Gastroesophageal sphincter (tissue), 4 donors: ENCODE measurements around the gene BTBD6. TPM values are rescaled to one million over a fixed set of nuclear protein-coding genes. Genes with fewer than 3 reads are reported as not detected.

Source experiments
- ATAC-seq: fragments of 150-250 bp; one replicate; pipeline ENCODE4 v1.9.1; 2016; ENCODE audit warnings: mild to moderate bottlenecking, moderate library complexity
- H3K27ac ChIP-seq, 4 donors: fragments of 200-600 bp; sonication (generic) in 3 of 4; 1 replicate in 3 of 4; 2 replicates in 1 of 4; pipeline ENCODE4 v1.5.1; 2016 to 2019
- H3K27me3 ChIP-seq: fragments of 200-600 bp; sonication (generic); one replicate; pipeline ENCODE4 v1.5.1; 2019
- H3K36me3 ChIP-seq, 2 donors: fragments of 200-600 bp; sonication (generic); one replicate each; pipeline ENCODE4 v1.5.1; 2019; ENCODE audit warnings: control low read depth in 1 of 2
- H3K4me1 ChIP-seq, 3 donors: fragments of 200-600 bp; sonication (generic); 1 replicate in 2 of 3; 2 replicates in 1 of 3; pipeline ENCODE4 v1.5.1; 2016 to 2019; ENCODE audit warnings: control low read depth in 2 of 3
- H3K4me3 ChIP-seq, 2 donors: fragments of 200-600 bp; sonication (generic); one replicate each; pipeline ENCODE4 v1.5.1; 2019; ENCODE audit warnings: mild to moderate bottlenecking in 1 of 2, moderate library complexity in 1 of 2
- H3K9me3 ChIP-seq, 3 donors: fragments of 200-600 bp; sonication (generic); one replicate each; pipeline ENCODE4 v1.5.1; 2017 to 2019; ENCODE audit warnings: control low read depth in 2 of 3
- EP300 ChIP-seq: sonication (generic); formaldehyde crosslinking; IDR thresholded peaks from one replicate; pipeline ENCODE4 v1.6.1; 2017; ENCODE audit warnings: antibody characterized with exemption, mild to moderate bottlenecking
- POLR2A ChIP-seq, 2 donors: fragments of 450-650 bp; IDR thresholded peaks; one replicate each; pipeline ENCODE4 v1.6.1; 2017; ENCODE audit warnings: antibody characterized with exemption in 2 of 2, mild to moderate bottlenecking in 2 of 2, moderate library complexity in 1 of 2
- POLR2AphosphoS5 ChIP-seq: sonication (generic); formaldehyde crosslinking; IDR thresholded peaks from one replicate; pipeline ENCODE4 v1.6.1; 2017; ENCODE audit warnings: antibody characterized with exemption
- WGBS, 2 donors: methylation state at CpG; one replicate each; pipeline ENCODE4 v1.1.5; 2018; ENCODE audit warnings: low coverage in 1 of 2; 5-methylcytosine and 5-hydroxymethylcytosine counted together
- total RNA-seq, 4 donors: library from RNA; depleted of rRNA; stranded (reverse); fragments of >200 nt; gene quantifications; one replicate each; pipeline ENCODE4 v1.1.0, GENCODE V29; 2016
- TF ChIP-seq, protein P1 (sequence below), 4 experiments: fragments of 200-600 bp in 2 of 4; fragments of 450-650 bp in 2 of 4; sonication (generic) in 1 of 4; IDR thresholded peaks; one replicate each; pipeline ENCODE4 v1.5.1; 2017 to 2019; ENCODE audit warnings: antibody characterized with exemption in 4 of 4, mild to moderate bottlenecking in 2 of 4, moderate library complexity in 2 of 4

The BTBD6 gene
- total RNA-seq, 4 donors from 2014 or later, result 50.9 to 80.7 (median 66.1) TPM

DNA sequence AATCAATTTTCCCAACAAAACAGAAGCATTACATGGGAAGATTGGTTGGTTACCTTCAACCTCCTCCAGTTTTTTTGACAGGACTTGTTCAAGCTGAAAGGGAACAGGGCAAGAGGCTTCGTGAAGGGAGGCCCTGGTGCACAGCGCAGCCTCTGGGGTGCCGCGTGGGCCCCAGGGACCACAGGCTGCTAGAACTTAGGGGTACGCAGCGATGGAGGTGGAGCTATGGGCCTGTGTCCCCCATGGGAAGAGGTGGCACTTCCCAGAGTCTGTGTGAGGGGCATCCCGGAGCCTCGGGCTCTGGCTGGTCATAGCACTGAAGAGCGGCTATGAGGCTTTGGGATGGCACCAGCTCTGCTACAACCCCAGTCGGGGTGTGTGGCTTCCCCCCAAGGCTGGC, 22.1 kb upstream of the BTBD6 start:
- H3K4me1 ChIP-seq, result peaks cover 0 to 5% (median 0%) of the 10 kb centered on the region in 3 donors
- no peak for ATAC-seq
- H3K4me3 ChIP-seq, result no peak overlapping the region
- 40% methylated on average over 1 of the region's 10 CpGs; no CpG with 5 or more reads in 1 of the 2 donors for whole genome bisulfite sequencing, 2 donors
- TF ChIP-seq POLR2A (IDR thresholded peaks at IDR 0.05) (no peak), EP300 (no peak), POLR2AphosphoS5 (no peak)
- TF ChIP-seq, protein P1, sequence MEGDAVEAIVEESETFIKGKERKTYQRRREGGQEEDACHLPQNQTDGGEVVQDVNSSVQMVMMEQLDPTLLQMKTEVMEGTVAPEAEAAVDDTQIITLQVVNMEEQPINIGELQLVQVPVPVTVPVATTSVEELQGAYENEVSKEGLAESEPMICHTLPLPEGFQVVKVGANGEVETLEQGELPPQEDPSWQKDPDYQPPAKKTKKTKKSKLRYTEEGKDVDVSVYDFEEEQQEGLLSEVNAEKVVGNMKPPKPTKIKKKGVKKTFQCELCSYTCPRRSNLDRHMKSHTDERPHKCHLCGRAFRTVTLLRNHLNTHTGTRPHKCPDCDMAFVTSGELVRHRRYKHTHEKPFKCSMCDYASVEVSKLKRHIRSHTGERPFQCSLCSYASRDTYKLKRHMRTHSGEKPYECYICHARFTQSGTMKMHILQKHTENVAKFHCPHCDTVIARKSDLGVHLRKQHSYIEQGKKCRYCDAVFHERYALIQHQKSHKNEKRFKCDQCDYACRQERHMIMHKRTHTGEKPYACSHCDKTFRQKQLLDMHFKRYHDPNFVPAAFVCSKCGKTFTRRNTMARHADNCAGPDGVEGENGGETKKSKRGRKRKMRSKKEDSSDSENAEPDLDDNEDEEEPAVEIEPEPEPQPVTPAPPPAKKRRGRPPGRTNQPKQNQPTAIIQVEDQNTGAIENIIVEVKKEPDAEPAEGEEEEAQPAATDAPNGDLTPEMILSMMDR (IDR thresholded peaks at IDR 0.05), result no peak
- no peaks in the 10 kb centered on the region for H3K9me3 ChIP-seq
- H3K27ac ChIP-seq, result no peak overlapping the region
- H3K27me3 ChIP-seq, result no peaks in the 10 kb centered on the region
- peaks cover 0 to 71% of the 10 kb centered on the region in 2 donors for H3K36me3 ChIP-seq

DNA sequence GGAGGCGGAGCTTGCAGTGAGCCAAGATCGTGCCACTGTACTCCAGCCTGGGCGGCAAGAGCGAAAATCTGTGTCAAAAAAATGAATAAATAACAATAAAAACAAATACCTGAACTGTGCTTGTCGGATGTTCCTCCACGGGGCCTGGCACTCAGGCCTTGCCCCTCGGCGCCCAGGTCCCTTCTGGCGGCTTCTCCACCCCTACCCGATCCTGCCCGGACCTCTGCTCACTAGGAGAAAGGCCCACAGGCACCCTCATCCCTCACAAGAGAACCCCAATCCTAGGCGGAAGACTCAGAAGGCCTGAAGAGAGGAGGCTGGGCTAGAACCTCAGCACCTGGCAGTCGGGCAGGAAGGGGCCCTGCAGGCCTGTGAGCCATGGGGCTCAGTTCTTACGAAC, 21.0 kb upstream of the BTBD6 start:
- TF ChIP-seq, protein P1 (IDR thresholded peaks at IDR 0.05), result no peak
- TF ChIP-seq EP300 (no peak), POLR2AphosphoS5 (no peak), POLR2A (IDR thresholded peaks at IDR 0.05) (no peak)
- no peak for ATAC-seq
- H3K4me1 ChIP-seq, result no peaks in the 10 kb centered on the region
- WGBS, 2 donors, result 93 to 96% methylated on average over 3 to 14 of the region's 14 CpGs
- no peak overlapping the region for H3K27ac ChIP-seq
- H3K27me3 ChIP-seq, result no peaks in the 10 kb centered on the region
- H3K36me3 ChIP-seq, result peaks cover 0 to 65% of the 10 kb centered on the region in 2 donors
- no peaks in the 10 kb centered on the region for H3K9me3 ChIP-seq
- H3K4me3 ChIP-seq, result no peak overlapping the region

DNA sequence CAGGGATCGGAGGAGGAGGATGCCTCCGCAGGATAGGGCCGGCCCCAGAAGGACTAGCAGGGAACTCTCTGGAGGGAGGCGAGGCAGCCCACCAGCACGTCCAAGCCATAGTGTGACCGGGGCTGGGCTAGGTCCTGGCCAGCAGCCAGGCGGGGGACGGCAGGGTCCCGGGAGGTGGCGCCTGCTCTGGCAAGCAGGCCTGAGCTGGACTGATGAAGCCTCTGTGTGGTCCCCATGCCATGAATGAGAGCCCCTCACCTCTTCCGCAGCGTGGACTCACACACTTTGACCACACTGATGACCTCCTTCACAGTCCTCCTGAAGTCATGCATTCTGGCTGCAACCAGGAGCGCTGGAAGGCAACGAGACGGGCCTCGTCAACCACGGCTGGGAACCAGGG, 19.8 kb upstream of the BTBD6 start:
- no peaks in the 10 kb centered on the region for H3K4me1 ChIP-seq
- 59 to 60% methylated on average over 1 to 5 of the region's 17 CpGs for WGBS, 2 donors
- ATAC-seq, result no peak
- H3K4me3 ChIP-seq, result no peak overlapping the region
- no peak for TF ChIP-seq EP300
- TF ChIP-seq POLR2AphosphoS5, result no peak
- TF ChIP-seq, protein P1 (IDR thresholded peaks at IDR 0.05), result no peak
- TF ChIP-seq POLR2A (IDR thresholded peaks at IDR 0.05), result no peak
- H3K36me3 ChIP-seq, result peaks cover 0 to 53% of the 10 kb centered on the region in 2 donors
- no peak overlapping the region for H3K27ac ChIP-seq
- H3K9me3 ChIP-seq, result no peaks in the 10 kb centered on the region
- no peaks in the 10 kb centered on the region for H3K27me3 ChIP-seq

DNA sequence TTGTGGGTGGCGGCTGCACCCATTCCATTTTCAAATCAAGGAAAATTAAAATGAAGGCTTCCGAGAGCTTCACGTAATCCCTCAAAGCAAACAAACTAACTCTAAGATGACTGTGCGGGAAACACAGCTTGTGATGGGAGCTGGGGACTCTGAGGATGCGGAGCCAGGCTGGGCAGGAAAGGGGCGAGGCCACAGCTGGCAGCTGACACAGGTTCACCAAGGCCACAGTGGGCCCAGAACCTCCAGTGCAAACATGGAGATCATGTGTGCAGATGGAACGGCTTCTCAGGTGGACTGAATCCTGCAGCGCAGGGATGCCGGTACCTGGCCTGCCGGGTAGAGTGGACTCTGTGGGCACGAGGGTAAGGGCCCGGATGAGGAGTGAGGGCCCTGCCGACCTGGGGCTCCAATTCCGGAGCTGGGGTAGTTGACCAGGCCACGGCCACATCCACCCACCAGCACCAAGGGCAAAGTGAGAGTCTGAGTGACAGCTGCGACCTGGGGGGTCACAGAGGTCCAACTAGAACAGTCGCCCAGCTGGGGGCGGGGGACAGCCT, 19.2 kb upstream of the BTBD6 start:
- Histone ChIP-seq H3K4me1 (no peaks in the 10 kb centered on the region), H3K4me3 (no peak overlapping the region), H3K9me3 (no peaks in the 10 kb centered on the region), H3K27me3 (no peaks in the 10 kb centered on the region), H3K27ac (no peak overlapping the region), H3K36me3 (peaks cover 0 to 47% of the 10 kb centered on the region in 2 donors)
- TF ChIP-seq EP300 (no peak), POLR2A (IDR thresholded peaks at IDR 0.05) (no peak)
- no CpG with 5 or more reads among the region's 18 CpGs for WGBS, 2 donors
- no peak for ATAC-seq

DNA sequence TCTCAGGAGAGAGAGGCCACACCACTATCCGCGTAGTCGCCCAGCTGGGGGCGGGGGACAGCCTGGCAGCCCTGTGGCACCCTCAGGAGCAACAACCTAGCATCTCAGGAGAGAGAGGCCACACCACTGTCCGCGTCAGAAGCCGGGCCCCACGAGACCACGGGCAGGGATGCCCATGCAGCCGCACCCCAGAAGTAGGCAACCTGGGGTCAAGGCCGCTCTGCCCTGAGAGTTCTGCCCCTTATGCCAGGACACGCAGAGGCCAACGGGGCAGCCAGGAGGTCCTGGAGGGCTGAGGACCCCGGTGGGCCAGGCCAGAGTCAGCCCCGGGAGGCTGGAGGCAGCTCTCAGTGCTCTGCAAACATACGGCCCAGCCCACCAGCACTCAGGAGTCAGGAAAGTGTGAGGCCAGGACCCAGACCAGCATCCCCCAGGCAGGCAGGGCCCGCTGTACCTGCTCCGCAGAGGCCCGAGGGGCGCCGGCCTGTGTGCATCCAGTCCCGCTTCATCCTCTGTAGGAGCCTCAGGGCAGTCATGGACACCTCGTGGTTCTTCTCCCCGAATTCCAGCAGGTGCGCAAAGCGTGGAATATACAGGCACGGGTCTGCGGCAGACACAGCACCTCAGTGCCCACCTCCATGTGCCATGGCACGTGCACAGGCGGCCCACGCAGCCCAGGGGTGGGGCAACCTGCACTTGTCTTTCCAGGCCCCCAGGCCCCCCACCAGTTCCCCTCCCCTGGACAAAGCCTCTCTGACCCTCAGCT, 7.3 kb upstream of the BTBD6 start:
- no peak for ATAC-seq
- peaks cover 0 to 27% of the 10 kb centered on the region in 2 donors for H3K36me3 ChIP-seq
- WGBS, 2 donors, result 100% methylated on average over 3 of the region's 31 CpGs; no CpG with 5 or more reads in 1 of the 2 donors

More for the DNA sequence above, 7.3 kb upstream of the BTBD6 start:
- Histone ChIP-seq H3K4me1 (no peaks in the 10 kb centered on the region), H3K4me3 (no peak overlapping the region), H3K27me3 (no peaks in the 10 kb centered on the region), H3K9me3 (no peaks in the 10 kb centered on the region), H3K27ac (no peak overlapping the region)
- TF ChIP-seq POLR2AphosphoS5, result no peak
- TF ChIP-seq, protein P1 (IDR thresholded peaks at IDR 0.05), result no peak
- TF ChIP-seq POLR2A (IDR thresholded peaks at IDR 0.05), result no peak
- TF ChIP-seq EP300, result no peak
